ENCODE data around the gene THBS1.

Gene THBS1

GRCh38 chr15:39638041-39638440 lies 57.2 kb downstream of the THBS1 start:
- DNase-seq (ENCODE audit: low spot score), result no peak

GRCh38 chr15:39639037-39639436 lies 58.2 kb downstream of the THBS1 start:
- no peak for DNase-seq (ENCODE audit: low spot score)

DNA sequence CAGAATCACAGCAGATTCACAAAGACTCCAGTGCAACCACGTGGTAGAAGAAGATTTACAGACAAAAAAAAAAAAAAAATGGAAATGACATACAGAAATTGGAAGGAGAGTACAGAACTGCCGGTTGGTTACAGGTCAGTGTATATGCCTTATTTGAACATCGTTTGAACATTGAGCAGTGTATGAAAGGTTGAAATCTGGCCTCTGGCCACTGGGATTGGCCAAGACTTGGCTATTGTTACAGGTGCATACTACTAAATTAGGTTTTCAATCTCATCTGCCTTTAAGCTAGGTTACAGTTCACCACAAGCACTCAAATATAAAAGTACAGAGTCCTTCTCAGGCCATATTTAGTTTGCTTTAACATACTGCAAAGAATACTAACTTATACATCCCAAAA lies 59.8 kb downstream of the THBS1 start:
- DNase-seq (ENCODE audit: low spot score), result no peak

DNA sequence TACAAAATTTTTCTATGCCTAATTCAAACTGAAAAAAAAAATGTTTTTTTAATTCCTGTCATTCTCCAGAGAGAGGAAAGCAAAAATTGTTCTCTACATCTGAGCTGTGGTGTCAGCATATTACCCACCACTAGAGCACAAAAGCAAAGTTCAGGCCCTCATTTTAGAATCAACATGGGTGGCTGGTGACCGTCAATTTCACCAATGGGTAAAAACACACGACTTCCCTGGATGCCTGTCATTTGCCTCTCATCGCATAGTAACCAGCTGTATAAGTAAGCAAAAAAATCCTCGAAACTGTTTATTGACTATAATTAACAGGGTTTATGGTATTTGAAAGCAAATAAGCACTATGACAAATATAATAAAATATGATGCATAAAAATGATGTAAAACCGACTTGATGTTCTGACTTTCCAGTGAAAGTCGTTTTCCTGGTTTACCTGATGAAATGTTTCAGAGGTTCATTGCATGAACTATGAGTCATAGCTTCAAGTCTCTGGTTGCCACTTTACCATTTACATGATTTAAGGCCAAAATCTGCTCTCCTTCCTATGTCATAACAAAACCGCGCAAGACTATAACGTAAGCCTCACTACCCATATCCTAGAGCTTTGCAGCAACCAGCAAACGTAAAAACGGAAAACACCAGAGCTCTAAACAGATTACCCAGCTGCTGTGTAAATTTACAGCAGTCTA lies 60.5 kb downstream of the THBS1 start:
- DNase-seq (ENCODE audit: low spot score), result no peak

GRCh38 chr15:39642011-39642640 lies 61.2 kb downstream of the THBS1 start:
- DNase-seq (ENCODE audit: low spot score), result no peak

DNA sequence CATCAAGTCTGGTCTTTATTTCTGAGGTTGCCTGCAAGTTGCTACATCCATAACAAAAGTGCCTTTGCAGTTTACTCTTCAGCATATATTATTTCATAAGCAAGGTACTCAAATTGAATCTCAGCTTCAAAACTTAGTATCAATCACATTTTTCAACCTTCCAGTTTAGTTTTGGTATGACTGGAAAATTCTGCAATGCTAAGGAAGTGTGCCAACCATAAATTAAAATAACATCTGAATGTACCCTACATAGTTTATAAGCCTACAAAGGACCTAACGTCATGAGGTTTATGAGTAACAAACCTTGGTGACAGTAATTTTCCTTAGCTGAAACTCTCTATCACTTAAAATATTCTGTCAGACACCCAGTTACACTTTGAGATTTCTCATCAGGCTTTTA lies 62.8 kb downstream of the THBS1 start:
- DNase-seq (ENCODE audit: low spot score), result no peak

DNA sequence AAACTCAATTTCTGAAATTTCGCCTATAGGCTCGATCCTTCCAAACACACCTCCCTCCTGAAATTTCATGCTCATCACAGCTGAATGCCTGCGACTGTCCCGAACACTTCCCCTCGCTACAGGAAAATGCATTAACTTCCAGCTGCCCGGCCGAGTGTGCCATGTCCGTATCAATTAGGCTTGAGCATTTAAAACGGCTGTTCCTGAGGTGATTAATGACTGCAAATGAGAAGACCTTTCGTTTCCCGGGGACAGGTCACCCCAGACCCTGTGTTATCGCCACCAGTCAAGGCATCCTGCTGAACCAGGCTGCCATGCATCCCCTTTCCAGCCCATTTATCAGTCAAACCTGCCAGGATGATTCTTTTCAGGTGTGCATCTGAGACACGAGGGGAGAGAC lies 63.3 kb downstream of the THBS1 start:
- no peak for DNase-seq (ENCODE audit: low spot score)

- DNase-seq (ENCODE audit: low spot score), result no peak
Observed at GRCh38 chr15:39645138-39645975, 64.5 kb downstream of the THBS1 start.

GRCh38 chr15:39645976-39646257 lies 65.0 kb downstream of the THBS1 start:
- no peak for DNase-seq (ENCODE audit: low spot score)

DNA sequence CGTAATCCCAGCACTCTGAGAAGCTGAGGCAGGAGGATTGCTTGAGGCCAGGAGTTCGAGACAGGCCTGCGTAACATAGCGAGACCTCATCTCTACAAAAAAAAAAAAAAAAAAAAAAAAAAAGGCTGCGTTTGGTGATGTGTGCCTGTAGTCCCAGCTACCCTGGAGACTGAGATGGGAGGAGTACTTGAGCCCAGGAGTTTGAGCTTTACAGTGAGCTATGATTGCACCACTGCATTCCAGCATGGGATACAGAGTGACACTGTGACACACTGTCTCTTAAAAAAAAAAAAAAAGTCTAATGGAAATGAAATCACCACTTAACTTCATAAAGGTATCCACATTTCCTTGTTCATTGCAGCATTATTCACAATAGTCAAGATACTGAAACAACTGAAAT lies 65.5 kb downstream of the THBS1 start:
- no peak for DNase-seq (ENCODE audit: low spot score)
